SIG-M5 treated with dmso at 0.1 percent for 504 hours (cell line): Measurements from ENCODE around the gene SLC15A5.

ENCODE experiments used
- DNase-seq: peaks from one replicate; lab custom pipeline; 2025; ENCODE audit not compliant: unreplicated experiment; lab: John Stamatoyannopoulos, UW

Gene SLC15A5

DNA sequence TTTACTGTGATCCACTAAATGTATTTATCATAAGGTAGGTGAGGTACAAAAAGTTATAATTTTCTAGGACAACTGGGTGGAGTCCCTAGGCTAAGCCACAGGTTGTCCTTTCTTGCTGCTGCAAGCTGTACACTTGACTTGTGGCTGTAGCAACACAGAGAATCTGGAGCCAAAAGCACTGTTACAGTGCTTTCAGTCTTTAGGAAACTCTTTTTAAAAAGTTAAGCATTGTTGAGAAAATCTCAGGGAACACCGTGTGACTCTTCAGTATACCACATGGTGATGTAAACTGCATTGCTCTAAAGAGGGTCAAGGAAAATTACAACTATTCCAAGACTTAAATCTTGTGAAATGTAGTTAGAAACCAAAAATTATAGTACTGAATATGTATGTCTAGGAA lies 11.4 kb downstream of the SLC15A5 start:
- no peak for DNase-seq

DNA sequence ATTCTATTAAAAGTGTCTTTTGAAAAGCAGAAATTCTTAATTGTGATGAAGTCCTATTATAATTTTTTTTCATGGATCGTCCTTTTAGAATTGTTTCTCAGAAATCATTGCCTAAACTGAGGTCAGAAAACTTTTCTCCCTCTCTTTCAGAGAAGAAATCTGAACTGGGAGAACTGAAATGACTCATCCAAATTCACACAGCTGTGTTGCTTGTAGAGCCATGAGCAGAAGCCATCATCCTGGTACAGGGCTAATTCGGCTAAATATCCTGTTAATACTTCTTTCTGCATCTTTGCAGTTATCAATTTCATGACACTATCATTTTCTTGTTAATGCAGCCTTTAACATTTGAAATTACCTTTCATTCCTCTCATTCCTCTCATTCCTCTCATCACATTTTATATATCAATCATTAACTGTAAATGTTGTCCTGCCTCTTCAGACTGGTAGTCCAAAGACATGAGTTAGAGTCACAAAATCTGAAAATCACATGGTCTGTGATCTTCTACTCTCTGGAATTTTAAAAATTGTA lies 15.5 kb downstream of the SLC15A5 start:
- no peak for DNase-seq

DNA sequence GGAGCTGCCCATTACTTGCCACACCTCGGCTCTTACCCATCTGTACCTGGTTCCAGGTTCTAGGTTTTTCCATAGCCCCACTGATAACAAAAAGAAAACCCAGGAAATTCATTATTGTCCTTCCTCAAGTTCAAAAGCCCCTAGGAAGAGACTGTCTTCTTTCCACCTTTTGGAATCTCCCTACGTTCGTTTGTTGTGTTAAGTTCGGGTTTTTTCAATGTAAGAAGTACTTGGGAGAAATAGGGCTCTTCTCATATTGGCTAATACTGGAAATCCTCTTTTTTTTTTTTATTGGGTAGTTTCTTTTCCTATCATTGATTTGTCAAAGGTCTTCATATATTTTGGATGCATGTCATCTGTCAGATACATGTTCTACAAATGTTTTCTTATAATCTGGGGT lies 17.3 kb downstream of the SLC15A5 start:
- DNase-seq: no peak

DNA sequence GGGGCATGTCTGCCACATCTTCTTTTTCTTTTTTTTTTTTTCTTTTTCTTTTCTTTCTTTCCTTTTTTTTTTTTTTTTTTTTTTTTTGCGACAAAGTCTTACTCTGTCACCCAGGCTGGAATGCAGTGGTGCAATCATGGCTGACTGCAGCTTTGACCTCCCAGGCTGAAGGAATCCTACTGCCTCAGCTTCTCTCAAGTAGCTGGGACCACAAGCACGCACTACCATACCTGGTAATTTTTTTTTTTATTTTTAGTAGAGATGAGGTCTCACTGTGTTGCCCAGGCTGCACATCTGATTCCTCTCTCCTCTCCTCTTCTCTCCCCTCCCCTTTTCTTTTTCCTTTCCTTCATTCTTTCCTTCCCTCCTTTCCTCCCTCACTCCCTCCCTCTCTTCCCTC lies 18.5 kb downstream of the SLC15A5 start:
- DNase-seq: no peak

DNA sequence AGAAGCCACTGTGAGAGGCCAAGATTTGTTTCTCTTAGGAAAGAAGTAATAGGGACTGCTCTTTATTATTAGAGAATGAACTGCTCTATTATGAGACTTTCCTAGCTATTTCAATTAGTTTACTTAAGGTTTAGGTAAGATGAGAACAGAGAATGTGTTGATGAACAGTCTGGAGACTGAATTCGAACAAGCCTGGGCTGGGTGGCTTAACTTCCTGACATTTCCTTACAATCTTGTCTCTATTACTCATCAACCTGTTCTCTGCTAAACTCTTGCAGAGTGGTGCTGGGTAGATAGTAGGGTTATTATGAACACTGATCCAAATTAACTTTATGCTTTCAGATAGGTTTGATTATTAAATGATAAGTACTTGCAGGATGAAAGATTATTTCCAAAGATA lies 31.2 kb downstream of the SLC15A5 start:
- DNase-seq: no peak

DNA sequence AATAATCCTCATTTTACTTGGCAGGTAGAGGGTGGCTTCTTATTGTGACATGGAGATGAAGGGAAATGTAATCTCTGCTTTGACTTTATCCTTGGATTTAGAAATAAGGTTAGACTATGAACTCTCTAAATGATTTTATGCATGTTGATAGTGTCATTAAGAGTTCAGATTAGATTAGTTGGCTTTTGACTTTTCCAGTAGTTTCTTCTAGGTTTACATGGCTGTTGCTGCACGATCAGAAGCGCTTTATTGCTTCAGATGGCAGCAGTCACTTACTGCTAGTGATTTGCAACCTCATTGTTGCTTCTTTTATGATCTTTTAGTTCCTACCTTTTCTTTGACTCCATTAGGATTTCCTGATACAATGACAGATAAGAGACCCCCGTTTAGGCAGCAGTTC lies 32.3 kb downstream of the SLC15A5 start:
- DNase-seq: no peak

DNA sequence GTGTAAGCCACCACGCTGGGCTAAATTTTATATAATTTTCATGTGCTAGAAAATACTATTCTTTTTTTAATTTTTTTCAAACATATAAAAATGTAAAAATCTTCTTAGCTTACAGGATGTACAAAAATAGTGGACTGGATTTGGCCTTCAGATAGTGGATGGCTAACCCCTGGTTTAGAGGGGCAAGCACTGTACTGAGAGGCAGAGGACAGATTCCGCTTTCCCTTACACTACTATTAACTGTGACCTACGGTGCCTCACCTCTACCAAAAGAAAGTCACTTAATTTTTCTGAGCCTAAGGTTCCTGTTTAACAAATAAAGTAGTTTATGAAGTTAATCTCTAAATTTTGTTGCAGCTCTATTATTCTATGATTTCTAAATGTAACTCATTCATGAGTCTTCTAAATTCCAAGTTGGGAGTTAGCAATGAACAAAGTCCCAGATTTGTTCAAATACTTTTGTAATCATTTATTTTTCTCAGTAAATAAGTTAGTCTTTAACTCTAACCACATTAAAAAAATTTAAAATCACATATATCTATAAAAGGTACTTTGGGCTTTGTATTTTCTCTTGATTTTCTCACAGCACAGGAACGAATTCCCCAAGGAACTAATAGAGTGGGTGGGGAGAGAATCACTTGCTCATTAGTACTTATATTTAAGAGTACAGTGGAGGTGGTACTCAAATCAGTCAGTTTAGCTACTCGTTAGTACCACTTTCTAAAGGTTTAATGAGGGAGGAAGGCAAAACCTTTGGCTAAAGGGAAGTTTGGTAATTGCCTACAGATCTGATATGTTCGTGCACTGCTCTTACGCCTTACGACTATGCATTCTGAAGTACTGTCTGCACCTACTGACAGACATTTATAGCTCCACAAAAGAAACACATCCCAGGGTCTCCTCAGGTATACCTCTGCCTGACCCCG lies 33.7 kb downstream of the SLC15A5 start:
- DNase-seq: no peak

DNA sequence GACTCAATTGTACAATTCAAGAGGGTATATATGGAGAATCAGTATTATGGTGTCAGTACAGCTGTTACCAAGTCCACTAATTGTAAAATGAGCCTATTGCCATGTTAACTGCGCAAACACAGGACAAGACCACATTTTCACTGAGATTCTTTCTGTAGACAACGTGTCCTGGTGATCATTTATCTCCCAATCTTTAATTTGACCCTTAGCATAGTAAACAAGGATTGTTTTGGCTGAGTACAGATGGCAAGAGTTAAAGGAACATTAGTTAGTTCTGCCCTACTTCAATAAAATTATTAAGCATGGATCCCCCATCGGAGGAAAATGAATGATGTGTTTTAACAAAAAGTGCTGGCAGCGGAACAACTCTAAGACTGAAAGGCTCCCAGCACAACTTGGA lies 36.1 kb downstream of the SLC15A5 start:
- DNase-seq: no peak

DNA sequence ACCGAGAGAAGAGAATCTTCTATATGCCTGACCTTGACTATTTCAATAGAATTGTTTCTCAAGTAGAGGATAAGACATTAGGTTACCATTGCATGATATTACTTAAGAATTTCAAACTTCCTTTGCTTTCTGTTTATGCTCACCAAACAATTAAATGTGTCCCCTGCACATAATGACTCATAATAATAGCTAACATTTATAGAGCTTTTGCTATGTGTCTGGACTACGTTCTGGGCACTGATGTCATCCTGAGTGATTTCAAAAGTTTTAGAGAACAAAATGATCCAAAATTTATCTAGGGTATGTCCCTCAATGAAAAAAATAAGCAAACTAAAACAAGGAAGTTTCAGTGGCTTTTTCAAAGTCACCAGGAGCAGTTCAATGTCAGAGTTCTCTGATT lies 38.8 kb downstream of the SLC15A5 start:
- DNase-seq: no peak

DNA sequence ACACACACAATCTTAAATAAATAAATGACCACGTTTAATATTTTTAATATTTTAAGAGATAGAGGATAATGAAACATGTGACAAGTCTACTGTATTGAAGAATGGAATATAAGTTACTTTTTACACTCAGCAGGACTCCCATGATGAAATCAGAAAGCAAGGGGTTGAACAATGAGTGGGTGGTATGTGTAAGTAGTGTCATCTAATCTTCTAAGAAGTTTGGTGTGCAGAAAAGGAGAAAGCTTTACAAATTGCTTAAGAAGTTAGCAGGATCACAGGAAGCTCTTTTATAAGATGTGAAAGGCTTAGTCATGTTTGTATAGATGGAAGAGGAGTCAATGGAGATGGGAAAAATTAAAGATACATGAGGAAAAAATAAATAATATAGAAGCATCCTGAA lies 47.8 kb downstream of the SLC15A5 start:
- DNase-seq: no peak

DNA sequence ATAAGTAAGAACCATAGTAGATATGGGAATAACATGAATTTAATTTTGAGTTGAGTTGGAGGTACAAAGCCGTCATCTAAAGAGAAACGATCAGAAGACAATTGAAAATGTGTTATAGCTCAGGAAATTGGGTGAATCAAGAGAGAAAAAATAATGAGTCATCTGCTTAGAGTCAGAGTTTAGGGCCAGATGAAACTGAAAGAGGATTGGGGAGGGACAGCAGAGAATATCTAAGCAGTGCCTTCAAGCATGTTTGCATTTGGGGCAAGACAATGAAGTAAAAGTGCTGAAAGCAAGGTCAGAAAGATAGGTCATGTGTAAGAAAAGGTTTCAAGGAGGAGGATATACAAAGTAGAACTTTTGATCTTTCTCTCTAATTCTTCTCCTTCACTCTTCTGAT lies 49.4 kb downstream of the SLC15A5 start:
- DNase-seq: no peak

DNA sequence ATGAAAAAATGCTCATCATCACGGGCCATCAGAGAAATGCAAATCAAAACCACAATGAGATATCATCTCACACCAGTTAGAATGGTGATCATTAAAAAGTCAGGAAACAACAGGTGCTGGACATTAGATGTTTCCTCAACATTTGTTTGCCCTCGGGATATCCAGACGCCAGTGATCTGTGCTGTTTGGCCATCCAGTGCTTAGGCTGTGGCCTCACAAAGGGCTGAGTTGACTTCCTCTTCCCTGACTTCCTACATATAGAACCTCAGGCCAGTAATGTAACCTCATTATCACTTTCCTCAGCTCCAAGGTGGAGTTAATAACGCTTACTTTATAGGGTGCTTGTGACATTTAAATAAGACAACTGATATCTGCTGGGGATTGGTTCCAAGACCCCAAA lies 51.8 kb downstream of the SLC15A5 start:
- peak; percentile 2 for DNase-seq

DNA sequence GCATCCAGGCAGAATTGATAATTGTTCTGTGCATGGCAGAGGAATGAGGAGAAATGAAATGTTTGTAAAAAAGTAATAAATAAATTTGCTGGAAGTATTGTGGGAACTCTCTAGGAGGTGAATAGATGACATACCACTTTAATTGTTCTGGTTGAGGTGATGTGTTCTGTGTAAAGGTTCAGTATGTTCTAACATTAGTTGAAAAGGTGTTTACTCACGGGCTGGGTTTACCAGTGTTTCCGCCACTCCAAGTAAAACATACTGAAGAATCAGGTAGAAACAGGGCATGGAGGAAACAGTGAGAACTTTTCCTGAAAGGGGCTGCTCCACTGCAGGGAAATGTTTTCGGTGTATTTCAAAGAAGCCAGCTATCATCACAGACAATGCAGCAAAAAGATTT lies 53.3 kb downstream of the SLC15A5 start:
- DNase-seq: no peak

DNA sequence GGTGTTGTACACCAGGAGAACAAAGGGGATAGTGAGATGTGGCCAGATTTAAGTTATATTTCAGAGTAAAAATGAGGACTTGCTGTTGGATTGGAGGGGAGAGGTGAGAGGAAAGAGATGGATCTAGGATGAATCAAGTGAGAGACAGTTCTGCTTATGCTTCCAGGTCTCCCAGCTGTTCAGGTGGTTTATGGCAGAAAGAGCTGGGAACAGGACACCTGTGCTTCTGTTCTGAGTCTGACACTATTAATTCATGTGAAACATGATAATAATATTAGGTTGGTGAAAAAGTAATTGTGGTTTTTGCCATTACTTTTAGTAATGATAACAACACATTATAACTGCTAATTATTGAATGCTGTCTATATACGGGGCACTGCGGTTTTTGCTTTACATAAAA lies 55.7 kb downstream of the SLC15A5 start:
- no peak for DNase-seq

DNA sequence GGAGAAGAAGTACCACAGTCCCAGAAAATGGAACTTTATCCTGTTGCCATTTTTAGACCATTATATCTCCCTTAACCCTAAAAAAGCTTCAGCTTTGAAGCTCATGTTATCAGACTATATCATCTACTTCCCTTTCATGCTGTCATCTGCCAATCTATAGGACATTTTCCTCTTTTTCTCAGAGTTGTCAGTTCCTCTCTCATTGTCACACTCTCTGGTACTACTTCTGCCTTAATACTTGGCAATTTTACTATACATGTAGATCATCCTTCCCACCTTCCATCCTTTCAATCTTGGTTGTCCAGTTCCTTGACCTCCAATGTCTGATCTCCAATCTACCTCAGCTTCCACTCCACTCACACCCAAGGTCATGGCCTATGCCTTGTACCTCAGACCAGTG lies 57.4 kb downstream of the SLC15A5 start:
- no peak for DNase-seq

DNA sequence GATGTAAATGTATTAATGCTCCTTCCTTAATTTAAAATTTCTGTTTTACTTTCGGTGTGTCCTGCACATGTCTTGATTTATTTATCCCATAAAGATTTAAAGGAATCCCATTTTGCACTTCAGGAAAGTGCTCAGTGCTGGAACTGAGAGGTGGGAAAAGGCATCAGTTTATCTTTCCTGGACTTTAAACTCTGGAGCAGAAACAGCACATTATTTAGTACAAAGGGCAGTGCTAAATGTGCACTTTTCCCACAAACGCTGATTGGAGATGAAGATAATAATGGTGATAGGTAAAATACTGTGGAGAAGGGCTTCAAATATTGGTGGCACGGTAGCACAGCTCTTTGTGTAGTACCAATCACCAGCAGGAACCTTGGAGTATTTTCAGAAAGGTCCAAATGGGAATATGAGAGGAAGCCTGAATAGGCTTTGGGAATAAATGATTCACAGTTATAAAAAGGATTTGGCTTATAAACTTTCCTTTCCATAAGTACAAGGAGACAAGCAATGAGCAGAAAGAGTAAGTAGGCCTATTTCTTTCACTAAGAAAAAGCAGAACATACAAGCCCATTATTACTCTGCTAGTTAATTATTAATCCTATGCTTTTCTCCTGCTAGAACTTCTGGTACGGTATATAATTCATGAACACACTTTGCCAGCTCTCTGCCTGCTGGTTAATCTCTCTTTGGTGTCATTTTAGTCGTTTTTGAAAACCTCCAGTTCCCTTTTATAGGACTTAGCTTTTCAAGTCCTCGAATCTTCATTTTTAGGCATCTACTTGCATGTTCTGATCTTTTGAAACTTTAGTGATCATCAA lies 58.3 kb downstream of the SLC15A5 start:
- no peak for DNase-seq

DNA sequence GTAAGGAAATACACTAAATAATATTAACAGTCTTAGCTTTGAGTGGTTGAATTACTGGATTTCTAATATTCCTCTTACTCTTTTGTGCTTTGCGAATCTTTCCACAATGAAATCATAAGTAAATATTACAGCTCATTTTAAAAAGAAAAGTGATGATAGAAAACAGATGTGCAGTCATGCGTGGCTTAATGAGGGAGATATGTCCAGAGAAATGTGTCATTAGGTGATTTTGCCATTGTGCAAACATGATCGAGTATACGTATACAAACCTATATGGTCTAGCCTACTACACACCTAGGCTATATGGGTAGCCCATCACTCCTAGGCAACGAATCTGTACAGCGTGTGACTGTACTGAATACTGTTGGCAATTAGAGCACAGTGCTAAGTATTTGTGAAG lies 59.3 kb downstream of the SLC15A5 start:
- DNase-seq: no peak

DNA sequence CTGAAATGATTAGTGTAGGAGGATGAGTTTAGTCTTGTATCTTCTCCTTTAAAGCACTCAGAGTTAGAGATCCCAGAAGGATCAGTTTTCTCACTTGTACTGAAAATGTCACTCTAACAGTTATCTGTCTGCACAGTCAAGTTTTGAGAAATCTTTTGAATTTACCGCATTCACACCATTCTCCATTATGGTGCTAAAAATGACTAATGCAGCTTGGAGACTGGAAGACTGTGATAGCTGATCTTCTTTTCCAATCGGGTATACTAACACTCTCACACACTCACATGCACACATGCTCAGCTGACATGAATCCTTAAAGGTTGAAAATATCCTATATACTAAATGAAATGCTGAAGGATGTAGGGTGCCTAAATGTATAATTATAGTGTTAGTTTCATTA lies 65.8 kb downstream of the SLC15A5 start:
- no peak for DNase-seq

DNA sequence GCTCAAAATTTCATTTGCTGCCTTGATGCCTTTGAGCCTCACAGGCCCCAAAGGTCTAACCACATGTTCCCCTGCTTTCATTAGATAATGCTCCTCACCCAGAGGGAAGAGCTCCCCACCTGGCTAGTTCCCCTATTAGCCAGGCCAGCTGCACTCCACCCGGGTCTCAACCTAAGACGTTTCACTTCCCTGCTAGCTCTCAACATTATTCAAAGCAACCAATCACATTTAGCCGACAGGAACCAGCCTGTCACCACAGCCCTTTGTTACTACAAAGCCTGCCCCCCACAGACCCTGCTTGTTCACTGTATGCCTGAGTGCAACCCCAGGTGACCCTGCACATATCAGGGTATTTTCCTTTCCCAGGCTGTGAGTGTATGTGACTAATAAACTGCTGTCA lies 78.6 kb downstream of the SLC15A5 start:
- peak; percentile 31 for DNase-seq

DNA sequence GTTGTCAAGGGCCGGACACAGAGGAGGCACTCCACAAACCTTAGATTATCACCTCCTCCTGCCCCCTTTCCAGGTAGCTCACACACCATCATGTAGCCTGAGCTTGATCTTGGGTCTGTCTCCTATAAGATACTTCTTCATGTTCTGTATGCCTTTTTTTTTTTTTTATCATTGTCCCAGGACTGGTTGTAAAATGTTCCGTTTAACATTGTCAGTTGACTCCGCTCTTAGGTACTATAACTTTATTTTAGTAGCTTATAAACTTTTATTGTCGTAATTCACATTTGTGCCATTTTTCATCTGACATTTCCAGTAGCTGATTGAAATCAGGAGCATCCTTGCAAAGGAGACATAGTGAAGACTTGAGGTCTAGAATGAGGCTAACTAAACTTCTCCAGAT lies 79.9 kb downstream of the SLC15A5 start:
- DNase-seq: no peak

DNA sequence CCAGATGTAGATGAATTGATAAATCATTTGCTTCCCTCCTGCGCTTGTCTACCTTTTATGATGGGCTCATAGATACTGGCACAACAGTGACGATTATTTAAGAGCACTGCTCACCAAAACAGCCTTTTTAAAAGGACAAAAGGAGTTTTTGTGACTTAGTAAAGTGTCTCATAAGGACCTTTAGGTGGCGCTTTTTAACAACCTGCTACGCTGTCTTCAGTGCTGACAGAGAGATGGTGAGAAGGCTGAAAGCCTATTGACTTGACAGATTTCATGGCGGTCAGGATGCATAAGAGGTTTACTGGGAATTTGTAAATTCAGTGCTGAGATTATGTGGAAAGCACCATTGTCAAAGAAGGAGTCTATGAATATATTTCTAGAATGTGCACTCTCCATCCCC lies 87.6 kb downstream of the SLC15A5 start:
- DNase-seq: peak; percentile 10

DNA sequence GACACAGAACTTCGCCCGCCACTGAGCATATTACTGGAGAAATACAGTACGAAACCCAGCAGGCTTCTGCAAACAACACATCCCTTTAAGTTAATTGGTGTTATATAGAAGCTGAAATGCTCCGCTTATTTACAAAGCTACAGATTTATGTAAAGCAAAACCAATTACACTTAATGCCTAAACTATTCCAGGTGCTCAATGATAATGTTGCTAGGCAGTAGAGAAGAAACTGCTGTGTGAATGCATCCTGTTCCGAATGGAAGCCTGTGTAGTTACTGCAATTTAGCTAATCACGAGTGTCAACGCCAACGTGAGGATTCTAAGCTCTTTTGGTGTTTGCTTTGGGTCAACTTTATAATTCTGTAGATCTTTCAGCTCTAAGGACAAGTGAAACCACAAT lies 89.8 kb downstream of the SLC15A5 start:
- no peak for DNase-seq
